ENCODE measurements around the gene CAMSAP1.

DNA sequence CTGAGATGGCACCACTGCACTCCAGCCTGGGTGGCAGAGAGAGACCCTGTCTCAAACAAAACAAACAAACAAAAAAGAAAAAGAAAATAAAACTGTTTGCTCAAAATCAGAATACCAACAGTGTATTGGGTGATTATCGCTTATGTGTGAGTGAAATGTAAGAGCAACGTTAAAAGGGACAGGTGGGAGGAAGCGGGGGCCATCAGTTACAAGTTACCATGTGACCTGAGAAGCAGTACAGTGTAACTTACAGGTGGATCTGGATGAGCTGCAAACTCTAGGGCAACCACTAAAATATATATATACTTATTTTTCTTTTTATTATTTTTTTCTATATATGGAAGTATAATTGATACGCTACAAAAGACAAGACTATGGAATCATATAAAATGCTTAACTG is 112.0 kb downstream of the CAMSAP1 start:
- TF ChIP-seq EZH2phosphoT487 (IDR thresholded peaks at IDR 0.05; ENCODE audit: insufficient read depth, low read depth) (no peak), EZH2 (IDR thresholded peaks at IDR 0.05; ENCODE audit: insufficient read depth, poor library complexity, severe bottlenecking) (no peak)

All from GM23248 (cell line).